SJSA1 (cell line): Measurements from ENCODE around the gene FAM193A. TPM values are rescaled to one million over a fixed set of nuclear protein-coding genes. Genes with fewer than 3 reads are reported as not detected.
"Not testable (repeated sequence)": the region's sequence is repeated elsewhere in the genome, so short reads cannot be mapped to it uniquely, and the experiment has no call there.

Source experiments
- DNase-seq, 2 experiments: peaks; one replicate each; pipeline ENCODE4 v3.0.0-alpha.2; 2015 to 2020; ENCODE audit warnings: low spot score in 2 of 2, low read depth in 1 of 2
- H3K27ac ChIP-seq: fragments of 250-450 bp; sonication (Bioruptor Pico); 2 replicates; pipeline ENCODE4 v1.5.1; 2020; ENCODE audit warnings: mild to moderate bottlenecking, moderate library complexity
- H3K27me3 ChIP-seq: fragments of 250-450 bp; sonication (Bioruptor Pico); replicated peaks from 2 replicates; pipeline ENCODE4 v1.5.1; 2020; ENCODE audit warnings: mild to moderate bottlenecking, moderate library complexity
- H3K36me3 ChIP-seq: fragments of 250-450 bp; sonication (Bioruptor Pico); 2 replicates; pipeline ENCODE4 v1.5.1; 2020; ENCODE audit warnings: mild to moderate bottlenecking
- H3K4me1 ChIP-seq: fragments of 250-450 bp; sonication (Bioruptor Pico); replicated peaks from 2 replicates; pipeline ENCODE4 v1.6.1; 2021; ENCODE audit warnings: mild to moderate bottlenecking
- H3K4me3 ChIP-seq: fragments of 250-450 bp; sonication (Bioruptor Pico); 2 replicates; pipeline ENCODE4 v1.5.1; 2020; ENCODE audit warnings: mild to moderate bottlenecking
- H3K9me3 ChIP-seq: fragments of 250-450 bp; sonication (Bioruptor Pico); replicated peaks from 2 replicates; pipeline ENCODE4 v1.5.1; 2020; ENCODE audit warnings: mild to moderate bottlenecking
- total RNA-seq: library from RNA; depleted of rRNA; stranded (reverse); fragments of >200 nt; shearing (Covaris generic); gene quantifications from 2 replicates; pipeline ENCODE4 v1.2.3, GENCODE V29; 2014

The FAM193A gene
- total RNA-seq, 1 experiment from 2014 or later, result 7.6 TPM

DNA sequence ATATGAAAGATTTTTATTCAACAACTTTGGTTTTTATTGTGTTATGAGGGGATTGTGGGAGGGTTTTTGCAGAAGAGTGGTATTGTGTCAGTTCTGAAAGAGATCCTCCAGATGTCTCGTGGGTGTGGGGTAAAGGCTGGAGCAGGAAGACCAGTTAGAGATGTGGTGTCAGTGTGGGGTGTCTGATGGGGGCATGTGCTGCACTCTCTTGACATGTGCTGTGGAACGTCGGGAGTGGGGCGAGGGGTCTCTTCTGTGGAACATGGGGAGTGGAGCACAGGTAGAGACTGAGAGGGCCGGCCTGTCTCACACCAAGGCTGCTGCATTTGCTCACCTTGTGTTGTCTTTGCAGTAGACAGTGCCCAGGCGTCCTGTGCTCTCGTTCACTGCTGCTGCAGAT is 37.6 kb downstream of the FAM193A start:
- Histone ChIP-seq H3K27me3 (no peaks in the 10 kb centered on the region), H3K4me3 (no peak overlapping the region), H3K4me1 (no peaks in the 10 kb centered on the region), H3K27ac (no peak overlapping the region), H3K9me3 (no peaks in the 10 kb centered on the region), H3K36me3 (no peaks in the 10 kb centered on the region)
- no peak for DNase-seq

DNA sequence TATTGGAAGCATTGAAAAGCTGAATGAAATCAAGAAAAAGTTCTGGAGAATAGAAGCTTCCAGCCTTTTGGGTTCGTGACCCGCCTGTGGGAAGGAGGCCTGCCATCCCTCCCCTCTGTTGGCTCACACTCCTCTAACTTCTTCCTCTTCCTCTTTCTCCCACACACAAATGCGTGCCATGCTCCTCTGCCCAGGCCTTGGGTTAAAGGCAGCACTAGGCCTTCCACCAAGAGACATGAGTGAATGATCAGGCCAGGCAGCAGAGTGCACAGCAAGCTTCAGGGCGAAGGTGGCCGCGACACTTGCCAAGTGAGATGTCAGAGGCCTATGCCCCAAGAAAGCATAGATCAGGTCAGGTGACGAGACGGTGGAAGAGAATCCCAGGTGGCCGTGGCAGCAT is 38.4 kb downstream of the FAM193A start:
- Histone ChIP-seq H3K4me3 (no peak overlapping the region), H3K4me1 (no peaks in the 10 kb centered on the region), H3K27ac (no peak overlapping the region), H3K9me3 (no peaks in the 10 kb centered on the region), H3K27me3 (no peaks in the 10 kb centered on the region), H3K36me3 (no peaks in the 10 kb centered on the region)
- DNase-seq, result no peak

DNA sequence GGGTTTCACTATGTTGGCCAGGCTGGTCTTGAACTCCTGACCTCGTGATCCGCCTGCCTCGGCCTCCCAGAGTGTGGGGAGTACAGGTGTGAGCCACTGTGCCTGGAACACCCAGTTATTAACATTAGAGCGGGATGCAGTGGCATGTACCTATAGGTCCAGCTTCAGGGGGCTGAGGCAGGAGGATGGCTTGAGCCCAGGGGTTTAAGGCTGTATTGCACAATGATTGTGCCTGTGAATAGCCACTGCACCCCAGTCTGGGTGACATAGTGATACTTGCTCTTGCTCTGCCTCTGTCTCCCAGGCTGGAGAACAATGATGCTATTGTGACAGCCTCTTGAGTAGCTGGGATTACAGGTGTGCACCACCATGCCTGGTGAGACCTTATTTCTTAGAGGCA is 39.8 kb downstream of the FAM193A start:
- Histone ChIP-seq H3K9me3 (no peaks in the 10 kb centered on the region), H3K36me3 (no peaks in the 10 kb centered on the region), H3K27me3 (no peaks in the 10 kb centered on the region), H3K4me3 (no peak overlapping the region), H3K27ac (no peak overlapping the region), H3K4me1 (no peaks in the 10 kb centered on the region)
- no peak for DNase-seq

DNA sequence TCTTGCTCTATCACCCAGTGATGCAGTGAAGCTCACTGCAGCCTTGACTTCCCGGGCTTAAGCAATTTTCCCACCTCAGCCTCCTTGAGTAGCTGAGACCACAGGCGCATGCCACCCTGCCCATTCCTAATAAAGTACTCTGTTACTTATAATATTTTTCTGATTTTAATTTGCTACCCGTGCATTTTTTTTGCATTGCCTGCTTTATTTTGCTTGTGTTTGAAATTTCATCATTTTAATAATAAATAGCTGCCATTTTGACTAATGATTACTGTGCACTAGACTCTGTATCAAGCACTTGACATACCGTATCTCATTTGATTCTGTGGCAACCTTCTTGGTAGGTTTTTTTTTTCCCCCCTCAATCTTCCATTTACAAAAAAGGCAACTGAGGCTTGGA is 41.7 kb downstream of the FAM193A start:
- no peak overlapping the region for H3K27ac ChIP-seq
- no peaks in the 10 kb centered on the region for H3K27me3 ChIP-seq
- H3K4me1 ChIP-seq, result no peaks in the 10 kb centered on the region
- no peaks in the 10 kb centered on the region for H3K36me3 ChIP-seq
- no peak for DNase-seq
- no peak overlapping the region for H3K4me3 ChIP-seq
- H3K9me3 ChIP-seq, result no peaks in the 10 kb centered on the region

DNA sequence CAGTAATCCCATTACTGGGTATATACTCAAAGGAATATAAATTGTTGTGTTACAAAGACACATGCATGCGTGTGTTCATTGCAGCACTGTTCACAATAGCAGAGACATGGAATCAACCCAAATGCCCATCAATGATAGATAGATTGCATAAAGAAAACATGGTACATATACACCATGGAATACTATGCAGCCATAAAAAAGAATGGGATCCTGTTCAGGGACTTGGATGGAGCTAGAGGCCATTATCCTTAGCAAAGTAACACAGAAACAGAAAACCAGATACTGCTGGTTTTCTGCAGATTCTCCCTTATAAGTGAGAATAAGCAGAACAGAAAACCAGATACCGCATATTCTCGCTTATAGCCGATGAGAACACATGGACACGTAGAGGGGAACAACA is 43.5 kb downstream of the FAM193A start:
- no peak overlapping the region for H3K27ac ChIP-seq
- H3K27me3 ChIP-seq, result no peaks in the 10 kb centered on the region
- H3K9me3 ChIP-seq, result no peaks in the 10 kb centered on the region
- no peaks in the 10 kb centered on the region for H3K36me3 ChIP-seq
- no peak overlapping the region for H3K4me3 ChIP-seq
- DNase-seq, result no peak
- H3K4me1 ChIP-seq, result no peaks in the 10 kb centered on the region

DNA sequence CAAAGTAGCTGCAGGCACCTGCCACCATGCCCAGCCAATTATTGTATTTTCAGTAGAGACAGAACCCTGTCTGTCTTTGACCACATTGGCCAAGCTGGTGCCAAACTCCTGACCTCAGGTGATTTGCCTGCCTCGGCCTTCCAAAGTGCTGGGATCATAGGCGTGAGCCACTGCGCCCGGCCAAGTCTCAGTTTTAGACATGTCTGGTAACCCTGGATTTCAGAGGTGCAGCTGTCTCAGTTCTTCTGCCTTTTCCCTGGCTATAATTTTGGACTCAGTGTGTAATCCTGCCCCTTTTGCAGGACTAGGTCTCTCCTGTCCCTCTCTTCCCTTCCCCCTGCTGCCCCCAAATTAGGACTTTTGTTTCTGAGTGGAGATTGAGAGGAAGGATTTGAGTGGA is 46.6 kb downstream of the FAM193A start:
- no peak for DNase-seq
- Histone ChIP-seq H3K36me3 (no peaks in the 10 kb centered on the region), H3K27me3 (no peaks in the 10 kb centered on the region), H3K27ac (no peak overlapping the region), H3K4me3 (no peak overlapping the region), H3K4me1 (no peaks in the 10 kb centered on the region), H3K9me3 (no peaks in the 10 kb centered on the region)

DNA sequence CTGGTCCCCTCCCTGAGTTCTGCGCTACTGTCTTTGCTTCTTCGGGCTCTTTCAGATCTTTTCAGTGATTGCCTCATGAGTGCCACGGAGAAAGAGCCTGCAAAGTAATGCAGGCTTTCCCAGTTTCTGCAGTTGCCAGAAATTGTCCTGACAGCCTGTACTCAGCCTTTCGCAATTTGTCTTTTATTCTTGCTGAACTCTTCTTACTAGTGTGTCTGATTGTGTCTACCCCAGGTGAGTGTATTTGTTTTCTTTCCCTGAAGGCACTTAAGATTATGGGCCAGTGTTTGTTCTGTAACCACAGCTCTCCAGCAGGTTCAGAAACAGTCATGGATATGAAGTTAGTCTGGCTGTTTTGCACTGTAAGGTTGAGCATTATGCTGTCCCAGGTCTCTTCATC is 47.1 kb downstream of the FAM193A start:
- no peaks in the 10 kb centered on the region for H3K36me3 ChIP-seq
- no peak overlapping the region for H3K27ac ChIP-seq
- no peak for DNase-seq
- H3K4me3 ChIP-seq, result no peak overlapping the region
- no peaks in the 10 kb centered on the region for H3K4me1 ChIP-seq
- H3K9me3 ChIP-seq, result no peaks in the 10 kb centered on the region
- H3K27me3 ChIP-seq, result no peaks in the 10 kb centered on the region

DNA sequence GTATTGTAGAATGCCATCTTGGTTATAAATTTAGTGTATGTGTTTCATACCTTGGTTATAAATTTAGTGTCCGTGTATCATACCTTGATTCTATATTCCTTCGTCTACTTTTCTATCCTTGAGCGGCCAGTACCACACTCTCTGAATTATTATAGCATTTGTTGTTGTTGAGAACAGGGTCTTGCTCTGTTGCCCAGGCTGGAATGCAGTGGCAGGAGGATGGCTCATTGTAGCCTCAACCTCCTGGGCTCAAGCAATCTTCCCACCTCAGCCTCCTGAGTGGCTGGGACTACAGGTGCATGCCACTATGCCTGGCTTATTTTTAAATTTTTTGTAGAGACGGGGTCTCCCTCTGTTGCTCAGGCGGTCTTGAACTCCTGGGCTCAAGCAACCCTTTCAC is 50.1 kb downstream of the FAM193A start:
- no peaks in the 10 kb centered on the region for H3K36me3 ChIP-seq
- H3K27ac ChIP-seq, result no peak overlapping the region
- no peak for DNase-seq
- H3K27me3 ChIP-seq, result no peaks in the 10 kb centered on the region
- no peak overlapping the region for H3K4me3 ChIP-seq
- H3K4me1 ChIP-seq, result no peaks in the 10 kb centered on the region
- H3K9me3 ChIP-seq, result no peaks in the 10 kb centered on the region

DNA sequence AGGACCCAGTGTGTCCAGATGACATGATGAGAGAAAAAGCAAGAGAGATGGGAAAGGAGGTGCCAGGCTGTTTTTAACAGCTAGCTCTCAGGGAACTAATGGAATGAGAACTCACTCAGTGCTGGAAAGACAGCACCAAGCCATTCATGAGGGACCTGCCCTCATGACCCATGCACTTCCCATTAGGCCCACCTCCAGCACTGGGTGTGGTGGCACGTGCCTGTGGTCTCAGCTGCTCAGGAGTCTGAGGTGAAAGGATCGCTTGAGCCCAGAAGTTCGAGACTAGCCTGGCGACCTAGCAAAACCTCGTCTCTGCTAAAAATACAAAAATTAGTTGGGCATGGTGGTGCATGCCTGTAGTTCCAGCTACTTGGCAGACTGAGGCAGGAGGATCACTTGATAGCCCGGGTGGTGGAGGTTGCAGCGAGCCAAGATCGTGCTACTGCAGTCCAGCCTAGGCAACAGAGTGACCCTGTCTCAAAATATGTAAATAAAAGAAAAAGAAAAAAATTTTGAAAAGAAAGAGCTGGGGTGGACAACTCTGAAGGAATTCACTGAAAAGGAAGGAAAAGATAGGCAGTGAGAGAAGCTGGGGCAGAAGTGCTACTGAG is 50.9 kb downstream of the FAM193A start:
- no peak for DNase-seq
- Histone ChIP-seq H3K4me1 (no peaks in the 10 kb centered on the region), H3K4me3 (no peak overlapping the region), H3K36me3 (no peaks in the 10 kb centered on the region), H3K9me3 (no peaks in the 10 kb centered on the region), H3K27me3 (no peaks in the 10 kb centered on the region), H3K27ac (no peak overlapping the region)

DNA sequence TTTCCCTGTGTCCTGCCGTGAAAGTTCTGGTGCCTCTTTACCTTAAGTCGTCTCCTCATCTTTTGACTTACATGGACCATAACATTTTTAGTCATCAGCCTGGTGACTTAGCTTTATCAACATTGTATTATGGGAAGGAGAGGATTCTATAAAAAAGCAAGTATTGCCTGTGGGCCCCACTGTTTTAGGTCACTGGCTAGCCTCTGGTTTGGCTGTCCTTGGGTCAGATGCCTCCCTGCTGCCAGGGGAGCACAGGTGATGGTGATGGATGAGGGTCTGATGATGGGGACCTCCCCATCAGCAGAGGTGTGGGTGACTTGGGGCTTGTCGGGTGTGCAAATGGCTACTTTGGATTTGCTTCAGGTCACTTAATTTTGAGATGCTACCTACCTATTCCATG is 51.8 kb downstream of the FAM193A start:
- H3K4me3 ChIP-seq, result no peak overlapping the region
- H3K27ac ChIP-seq, result no peak overlapping the region
- H3K9me3 ChIP-seq, result no peaks in the 10 kb centered on the region
- no peaks in the 10 kb centered on the region for H3K36me3 ChIP-seq
- no peak for DNase-seq
- no peaks in the 10 kb centered on the region for H3K4me1 ChIP-seq
- H3K27me3 ChIP-seq, result no peaks in the 10 kb centered on the region

DNA sequence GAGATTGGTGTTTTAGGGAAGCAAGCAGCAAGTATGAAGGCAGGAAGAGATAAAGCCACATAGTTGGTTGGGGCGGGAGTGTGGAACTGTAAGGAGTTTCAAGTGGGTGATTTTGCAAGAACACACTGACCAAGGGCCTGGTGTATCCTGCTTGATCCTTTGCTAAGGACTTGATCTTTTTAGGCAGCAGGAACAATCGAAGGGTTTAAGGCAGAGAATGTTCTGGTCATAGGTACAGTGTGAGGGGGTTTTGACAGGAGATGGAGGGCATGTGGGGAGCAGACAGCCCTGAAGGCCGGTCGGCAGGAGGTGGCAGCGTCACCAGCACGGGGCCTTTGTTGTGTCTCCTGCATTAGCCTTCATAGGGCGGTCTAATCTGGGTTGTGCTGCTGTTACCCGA is 54.7 kb downstream of the FAM193A start:
- Histone ChIP-seq H3K4me1 (no peaks in the 10 kb centered on the region), H3K36me3 (no peaks in the 10 kb centered on the region), H3K27ac (no peak overlapping the region), H3K27me3 (no peaks in the 10 kb centered on the region), H3K4me3 (no peak overlapping the region), H3K9me3 (no peaks in the 10 kb centered on the region)
- DNase-seq, result no peak

DNA sequence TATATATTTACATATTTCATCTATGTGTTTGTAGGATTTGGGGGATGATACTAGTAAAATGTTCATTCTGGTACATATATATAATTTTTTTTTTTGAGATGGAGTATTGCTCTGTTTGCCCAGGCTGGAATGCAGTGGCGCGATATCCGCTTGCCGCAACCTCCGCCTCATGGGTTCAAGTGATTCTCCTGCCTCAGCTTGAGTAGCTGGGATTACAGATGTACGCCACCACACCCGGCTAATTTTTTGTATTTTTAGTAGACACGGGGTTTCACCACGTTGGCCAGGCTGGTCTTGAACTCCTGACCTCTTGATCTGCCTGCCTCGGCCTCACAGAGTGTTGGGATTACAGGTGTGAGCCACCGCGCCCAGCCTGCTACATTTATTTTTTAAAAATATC is 55.6 kb downstream of the FAM193A start:
- H3K4me1 ChIP-seq, H3K27me3 ChIP-seq, DNase-seq, H3K4me3 ChIP-seq, H3K36me3 ChIP-seq, H3K27ac ChIP-seq, H3K9me3 ChIP-seq: not testable (repeated sequence)

DNA sequence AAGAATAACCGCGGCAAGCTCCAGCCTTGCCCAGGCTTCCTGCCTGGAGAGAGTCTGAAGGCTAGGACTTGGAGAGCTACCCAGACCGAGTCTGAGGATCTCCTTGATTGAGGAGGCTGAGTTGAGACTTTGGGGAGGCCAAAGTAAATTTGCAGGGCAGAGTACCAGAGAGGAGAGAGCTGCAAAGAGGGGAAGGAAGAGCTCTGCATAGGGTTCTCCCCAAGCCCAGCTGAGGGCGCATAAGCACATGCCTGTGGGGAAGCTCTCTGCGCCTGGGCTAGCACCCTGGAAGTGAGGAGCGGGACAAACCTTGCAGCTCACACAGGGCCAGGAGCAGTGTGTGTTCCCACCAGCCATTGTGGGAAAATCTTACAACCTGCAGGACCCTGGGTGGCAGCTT is 56.1 kb downstream of the FAM193A start:
- H3K27me3 ChIP-seq, result no peaks in the 10 kb centered on the region

DNA sequence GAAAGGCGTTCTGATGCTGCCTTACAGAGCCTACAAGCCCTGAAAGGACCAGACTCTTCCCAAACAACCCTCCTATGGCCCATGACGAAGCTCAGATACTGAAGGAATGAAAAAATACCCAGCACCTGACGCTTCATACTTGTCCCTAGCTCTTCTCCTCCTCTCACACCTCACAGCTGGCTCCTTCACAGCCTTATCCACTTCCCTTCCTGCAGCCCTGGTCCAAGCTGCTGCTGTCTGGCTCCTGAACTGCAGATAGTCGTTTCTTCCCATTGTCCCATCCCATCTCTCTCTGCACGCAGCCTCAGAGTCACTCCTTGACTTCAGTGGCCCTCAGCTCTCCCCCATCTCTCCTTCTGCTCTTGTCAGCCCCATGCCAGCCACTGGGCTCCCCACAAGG is 56.6 kb downstream of the FAM193A start:
- no peak overlapping the region for H3K27ac ChIP-seq
- H3K4me3 ChIP-seq, result no peak overlapping the region
- no peaks in the 10 kb centered on the region for H3K36me3 ChIP-seq
- H3K4me1 ChIP-seq, result no peaks in the 10 kb centered on the region; the same call in 1 of the 2 replicates
- H3K27me3 ChIP-seq, result no peaks in the 10 kb centered on the region
- H3K9me3 ChIP-seq, result no peaks in the 10 kb centered on the region
- DNase-seq, result no peak

More for the DNA sequence above, 56.1 kb downstream of the FAM193A start:
- no peaks in the 10 kb centered on the region for H3K9me3 ChIP-seq
- H3K36me3 ChIP-seq, result no peaks in the 10 kb centered on the region
- no peaks in the 10 kb centered on the region; the same call in 1 of the 2 replicates for H3K4me1 ChIP-seq
- no peak for DNase-seq
- H3K4me3 ChIP-seq, result no peak overlapping the region
- H3K27ac ChIP-seq, result no peak overlapping the region

DNA sequence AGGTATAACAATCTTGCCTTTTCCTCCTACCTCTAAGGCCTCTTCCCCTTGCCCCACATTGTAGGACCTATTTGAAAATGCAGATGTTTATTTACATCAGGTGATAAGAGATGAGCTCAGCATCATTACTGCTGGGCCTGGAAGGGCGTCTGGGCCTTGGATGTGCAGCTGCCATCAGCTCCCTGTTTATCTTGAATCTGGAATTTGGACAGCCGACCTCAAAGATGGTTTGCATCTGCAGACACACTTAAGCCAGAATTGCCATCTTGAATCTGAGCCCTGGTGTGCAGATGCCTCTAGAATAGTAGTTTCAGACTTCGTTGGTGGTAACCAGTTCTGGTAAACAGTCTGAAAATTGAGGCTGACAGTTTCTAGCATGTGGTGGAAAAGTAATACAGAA is 59.0 kb downstream of the FAM193A start:
- Histone ChIP-seq H3K4me3 (no peak overlapping the region), H3K4me1 (no peaks in the 10 kb centered on the region; the same call in 1 of the 2 replicates), H3K27ac (no peak overlapping the region), H3K27me3 (no peaks in the 10 kb centered on the region), H3K36me3 (no peaks in the 10 kb centered on the region), H3K9me3 (no peaks in the 10 kb centered on the region)
- DNase-seq, result no peak
